GM19099 (cell line): ENCODE measurements around the gene FARP1.

Experiments
- POLR2A ChIP-seq: IDR thresholded peaks from 3 replicates; pipeline ENCODE4 v1.6.1; 2011; ENCODE audit warnings: low read depth; ENCODE audit not compliant: insufficient read length; ENCODE audit errors: extremely low read depth

Gene FARP1

DNA sequence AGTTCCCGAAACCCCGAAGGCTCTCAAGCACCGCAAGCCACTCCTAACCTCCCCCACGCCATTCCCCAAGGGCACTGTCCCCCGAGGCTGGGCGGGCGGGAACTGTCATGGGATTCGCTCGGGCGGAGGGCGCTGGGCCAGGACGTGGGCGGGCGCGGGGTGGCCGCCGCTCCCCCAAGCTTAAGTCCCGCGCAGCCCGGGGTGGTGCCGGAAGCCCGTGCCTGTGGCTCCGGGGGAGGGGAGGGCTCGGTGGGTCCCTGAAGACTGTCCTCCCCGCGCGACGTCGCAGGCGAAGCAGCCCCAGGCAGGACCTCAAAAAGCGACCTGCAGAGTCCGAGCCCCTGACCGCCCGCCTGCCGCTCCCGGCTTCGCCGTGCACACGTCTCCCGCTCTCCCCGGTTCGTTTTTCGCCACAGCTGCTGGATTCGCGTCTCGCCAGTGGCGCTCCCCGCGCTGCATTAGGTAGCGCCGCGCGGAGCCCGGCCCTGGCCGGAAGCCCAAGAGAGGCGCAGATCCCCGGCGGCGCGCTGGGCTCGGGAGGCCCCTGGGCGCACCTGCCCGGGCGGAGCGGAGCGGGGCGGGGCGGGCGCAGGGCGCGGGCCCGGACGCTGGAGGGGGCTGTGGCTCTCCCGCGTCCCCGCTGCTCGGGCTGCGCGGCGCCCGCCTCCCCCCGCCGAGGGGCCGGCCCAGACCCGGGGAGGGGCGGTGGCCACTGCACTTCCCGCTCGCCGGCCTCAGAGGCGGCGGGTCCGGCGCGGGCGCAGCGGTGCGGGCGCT, at the start of gene FARP1:
FARP1 (plus strand) TSS at position 715 of the 777 bp plus-strand sequence. CDS start 70,149 bp downstream, outside the sequence.
- TF ChIP-seq POLR2A: peak; percentile 61

- TF ChIP-seq POLR2A: no peak
Measured at GRCh38 chr13:98094678-98095266, 48.1 kb upstream of the FARP1 start.

DNA sequence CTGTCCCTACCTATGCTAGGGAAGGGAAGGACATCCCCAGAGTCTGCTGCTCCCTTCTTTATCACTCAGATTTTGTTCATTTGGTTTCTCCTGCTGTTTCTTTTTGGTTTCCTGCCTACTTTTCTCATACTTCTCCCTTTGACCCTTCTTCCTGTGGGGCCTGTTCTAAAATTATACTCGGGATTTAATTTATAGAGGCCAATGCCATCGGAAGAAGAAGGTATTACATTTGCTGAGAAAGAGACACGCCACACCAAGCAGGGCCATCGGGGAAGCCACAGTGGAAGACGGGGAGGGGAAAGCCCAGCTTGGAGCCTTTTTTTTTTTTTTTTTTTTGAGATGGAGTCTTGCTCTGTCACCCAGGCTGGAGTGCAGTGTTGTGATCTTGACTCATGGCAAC, 46.8 kb upstream of the FARP1 start:
- no peak for TF ChIP-seq POLR2A

DNA sequence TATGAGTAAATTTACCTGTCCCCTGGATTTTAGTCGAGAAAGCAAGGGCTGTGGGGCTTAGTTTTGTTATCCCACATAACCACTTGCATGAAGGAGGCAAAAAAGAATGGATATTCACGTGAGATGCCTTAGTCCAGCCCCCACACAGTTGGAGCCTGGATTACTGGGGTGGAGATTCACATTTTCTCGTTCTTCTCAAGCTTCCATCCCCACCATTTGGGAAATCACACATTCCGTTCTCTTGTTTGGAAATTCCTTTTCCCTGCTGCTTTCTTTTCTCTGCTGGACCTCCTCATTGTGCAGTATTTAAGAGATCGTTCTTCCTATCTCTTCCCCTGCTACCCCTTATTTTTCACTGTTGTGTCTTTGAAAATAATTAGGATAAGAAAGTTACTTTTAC, 45.1 kb upstream of the FARP1 start:
- TF ChIP-seq POLR2A: no peak

DNA sequence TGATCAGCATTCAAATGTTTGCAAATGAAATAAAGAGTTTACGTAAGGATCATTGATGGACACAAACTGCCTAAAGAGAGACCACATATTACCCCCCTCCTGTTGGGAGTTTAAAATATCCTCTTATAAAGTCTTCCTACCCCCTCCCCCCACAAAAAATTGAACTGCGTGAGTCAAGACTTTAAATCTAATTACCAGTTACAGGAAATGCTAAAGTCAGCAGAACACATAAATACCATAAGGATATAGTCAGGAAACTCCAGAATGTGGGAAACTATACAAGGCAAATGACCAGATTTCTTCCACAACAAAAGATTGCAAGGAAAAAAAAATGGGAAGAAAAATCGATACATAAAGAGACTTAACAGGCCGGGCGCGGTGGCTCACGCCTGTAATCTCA, 44.4 kb upstream of the FARP1 start:
- TF ChIP-seq POLR2A: no peak

DNA sequence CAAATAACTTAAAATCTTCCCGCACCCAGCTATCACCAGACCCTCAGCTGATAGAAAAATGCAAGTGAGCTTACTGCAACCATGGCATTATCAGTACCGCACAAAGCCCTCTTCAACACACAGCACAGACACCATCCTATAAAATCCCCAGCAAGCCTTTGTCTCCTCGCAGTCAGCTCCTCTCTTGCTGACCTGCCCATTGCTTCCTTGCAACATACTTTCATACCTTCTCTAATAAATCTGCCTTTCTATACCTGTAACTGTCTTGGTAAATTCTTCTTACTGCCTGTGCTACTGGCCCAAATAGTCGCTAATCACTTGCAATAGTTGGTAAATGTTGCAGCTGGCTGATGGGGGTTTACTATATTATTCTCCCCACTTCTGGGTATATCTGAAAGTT, 43.3 kb upstream of the FARP1 start:
- TF ChIP-seq POLR2A: no peak

DNA sequence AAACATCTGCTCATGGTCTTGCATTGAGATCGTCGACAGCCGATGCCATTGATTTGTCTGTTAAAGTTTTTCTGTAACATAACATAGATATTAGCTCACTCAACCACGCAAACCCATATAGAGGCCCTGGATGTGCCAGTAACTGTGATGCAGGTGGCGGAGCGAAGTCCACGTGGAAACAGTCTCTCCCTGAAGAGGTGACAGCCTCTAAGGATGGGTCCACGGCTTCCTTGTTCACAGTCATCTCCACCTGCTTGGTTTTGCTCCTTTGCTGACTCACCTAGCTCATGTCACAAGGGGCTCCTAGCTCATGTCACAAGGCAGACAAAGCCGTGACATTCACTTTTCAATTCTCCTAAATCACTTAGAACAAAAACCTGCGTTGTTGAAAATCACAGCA, 42.4 kb upstream of the FARP1 start:
- TF ChIP-seq POLR2A: no peak

DNA sequence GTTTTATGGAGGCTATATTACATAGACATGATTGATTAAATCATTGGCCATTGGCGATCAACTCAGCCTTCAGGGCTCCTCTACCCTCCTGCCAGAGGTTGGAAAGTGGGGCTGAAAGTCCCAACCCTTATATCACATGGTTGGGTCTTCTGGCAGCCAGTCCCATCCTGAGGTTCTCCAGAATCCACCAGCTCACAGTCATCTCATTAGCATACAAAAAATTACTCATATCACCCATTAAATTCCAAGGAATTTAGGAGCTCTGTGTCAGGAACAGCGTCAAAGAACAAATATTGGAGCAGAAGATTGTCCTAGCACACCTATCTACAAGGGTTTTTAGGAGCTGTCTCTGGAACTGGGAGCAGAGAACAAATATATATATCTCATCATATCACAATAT, 39.4 kb upstream of the FARP1 start:
- TF ChIP-seq POLR2A: no peak

DNA sequence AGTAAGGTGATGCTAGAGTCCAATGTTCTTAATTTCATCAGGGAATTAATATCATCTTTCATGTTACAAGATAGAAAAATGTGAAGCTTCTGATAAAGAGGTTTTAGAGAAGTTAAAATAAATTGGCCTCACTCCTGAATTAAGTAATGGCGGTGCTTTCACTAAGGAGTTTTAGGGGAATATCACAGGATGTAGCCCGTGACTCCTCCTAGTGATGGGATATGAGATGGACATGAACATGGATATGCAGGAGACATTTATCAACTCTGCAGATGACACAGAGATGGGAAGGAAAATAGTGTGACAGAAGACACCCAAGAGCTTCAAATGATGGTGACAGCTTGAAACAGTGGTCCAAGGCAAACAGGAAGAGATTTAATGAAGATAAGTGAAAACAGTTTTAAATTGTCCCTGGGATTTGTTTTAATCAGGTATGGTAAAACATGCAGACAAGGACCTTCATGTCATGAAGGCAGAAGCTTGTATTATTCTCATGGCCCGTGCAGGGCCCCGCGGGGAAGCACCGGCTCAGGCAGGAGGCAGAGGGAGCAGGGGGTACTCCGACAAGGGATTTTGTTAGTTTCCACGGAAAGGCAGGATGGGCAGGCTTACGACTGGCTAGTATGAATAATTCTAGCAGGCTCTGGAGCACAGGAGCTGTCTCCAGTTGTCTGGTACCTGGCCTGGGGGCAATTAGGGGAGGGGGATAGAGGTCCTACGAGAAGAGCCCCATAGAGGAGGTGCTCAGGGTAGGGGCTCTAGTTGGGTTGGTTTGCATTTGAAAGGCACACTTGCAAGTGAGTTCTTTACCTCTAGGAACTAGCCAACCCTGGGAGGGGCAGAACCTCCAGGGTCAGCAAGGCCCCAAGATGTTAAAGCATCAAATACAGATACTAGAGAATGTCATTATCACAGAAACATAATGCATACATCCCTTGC, 38.7 kb upstream of the FARP1 start:
- no peak for TF ChIP-seq POLR2A

DNA sequence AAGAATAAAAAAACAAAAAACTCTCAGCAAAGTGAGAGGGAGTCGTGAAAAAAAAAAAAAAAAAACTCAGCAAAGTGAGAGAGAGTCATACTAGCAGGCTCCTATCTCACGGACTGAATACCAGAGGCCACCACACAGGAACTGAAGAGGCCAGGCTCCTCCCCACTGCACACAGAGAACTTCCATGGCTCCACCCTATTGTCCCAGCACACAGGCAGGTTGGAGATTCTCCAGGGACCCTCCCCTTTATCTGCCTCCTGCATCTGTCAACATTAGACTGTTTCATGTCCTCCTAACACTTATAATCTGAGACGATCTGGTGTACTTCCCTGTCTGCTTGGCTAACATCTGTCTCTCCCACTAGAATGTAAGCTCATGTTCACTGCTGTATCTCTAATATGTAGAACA, 37.0 kb upstream of the FARP1 start:
- no peak for TF ChIP-seq POLR2A

- no peak for TF ChIP-seq POLR2A
Measured at GRCh38 chr13:98108341-98108740, 34.6 kb upstream of the FARP1 start.

GRCh38 chr13:98109226-98109853, 33.6 kb upstream of the FARP1 start:
- no peak for TF ChIP-seq POLR2A

DNA sequence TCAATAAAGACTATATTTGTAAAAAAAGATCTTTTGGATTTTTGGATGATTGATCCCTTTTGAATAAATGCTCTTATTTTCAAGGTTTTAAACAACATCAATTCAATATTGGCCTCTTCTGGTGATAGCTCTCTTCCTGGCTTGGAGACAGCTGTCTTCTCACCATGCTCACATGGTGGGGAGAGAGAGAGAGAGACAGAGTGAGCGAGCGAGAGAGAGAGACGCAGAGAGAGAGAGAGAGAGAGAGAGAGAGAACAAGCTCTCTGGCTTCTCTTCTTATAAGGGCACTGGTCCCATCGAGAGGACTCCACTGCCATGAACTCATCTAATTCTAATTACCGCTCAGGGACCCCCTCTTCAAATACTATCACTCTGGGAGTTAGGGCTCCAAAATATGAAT, 32.1 kb upstream of the FARP1 start:
- TF ChIP-seq POLR2A: no peak

- TF ChIP-seq POLR2A: no peak
Measured at GRCh38 chr13:98111168-98112098, 31.5 kb upstream of the FARP1 start.

GRCh38 chr13:98112456-98112855, 30.4 kb upstream of the FARP1 start:
- TF ChIP-seq POLR2A: no peak

GRCh38 chr13:98118865-98119264, 24.0 kb upstream of the FARP1 start:
- no peak for TF ChIP-seq POLR2A
